DND-41 (cell line): ENCODE results near the gene KSR1.

Experiments
- EZH2 ChIP-seq: IDR thresholded peaks from 3 replicates; pipeline ENCODE4 v1.6.1; 2012; ENCODE audit warnings: borderline replicate concordance, low read depth, mild to moderate bottlenecking, moderate library complexity, low read length, inconsistent platforms; ENCODE audit not compliant: severe bottlenecking
- TF ChIP-seq, protein P1 (sequence below): IDR thresholded peaks from 2 replicates; pipeline ENCODE4 v1.5.1; 2012; ENCODE audit warnings: borderline replicate concordance, low read length, moderate library complexity, mild to moderate bottlenecking; ENCODE audit not compliant: poor library complexity, severe bottlenecking; ENCODE audit errors: extremely low read depth

DNA sequence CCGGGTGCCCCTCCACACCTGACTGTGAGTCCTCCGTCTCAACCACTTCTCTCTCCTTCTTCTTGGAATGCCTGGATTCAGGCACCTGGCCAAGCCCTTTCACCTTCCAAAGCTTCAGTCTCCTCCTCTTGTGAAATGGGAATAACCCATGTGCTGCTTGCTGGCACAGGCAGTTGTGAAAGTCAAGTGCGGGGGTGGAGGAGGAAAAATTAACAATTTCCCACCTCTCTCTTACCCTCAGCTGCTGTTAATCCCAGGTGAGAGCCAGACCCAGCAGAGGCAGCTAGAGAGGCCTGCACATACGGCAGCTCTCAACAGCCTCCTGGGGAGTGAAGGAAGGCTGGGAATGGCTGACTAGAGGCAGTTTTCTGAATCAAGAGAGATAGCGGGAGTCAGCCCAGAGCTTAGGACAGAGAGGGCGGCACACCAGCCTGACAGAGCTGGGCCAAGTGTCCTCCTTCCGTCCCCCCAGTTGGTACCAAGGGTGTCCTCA is 96.8 kb downstream of the KSR1 start:
- TF ChIP-seq, protein P1, sequence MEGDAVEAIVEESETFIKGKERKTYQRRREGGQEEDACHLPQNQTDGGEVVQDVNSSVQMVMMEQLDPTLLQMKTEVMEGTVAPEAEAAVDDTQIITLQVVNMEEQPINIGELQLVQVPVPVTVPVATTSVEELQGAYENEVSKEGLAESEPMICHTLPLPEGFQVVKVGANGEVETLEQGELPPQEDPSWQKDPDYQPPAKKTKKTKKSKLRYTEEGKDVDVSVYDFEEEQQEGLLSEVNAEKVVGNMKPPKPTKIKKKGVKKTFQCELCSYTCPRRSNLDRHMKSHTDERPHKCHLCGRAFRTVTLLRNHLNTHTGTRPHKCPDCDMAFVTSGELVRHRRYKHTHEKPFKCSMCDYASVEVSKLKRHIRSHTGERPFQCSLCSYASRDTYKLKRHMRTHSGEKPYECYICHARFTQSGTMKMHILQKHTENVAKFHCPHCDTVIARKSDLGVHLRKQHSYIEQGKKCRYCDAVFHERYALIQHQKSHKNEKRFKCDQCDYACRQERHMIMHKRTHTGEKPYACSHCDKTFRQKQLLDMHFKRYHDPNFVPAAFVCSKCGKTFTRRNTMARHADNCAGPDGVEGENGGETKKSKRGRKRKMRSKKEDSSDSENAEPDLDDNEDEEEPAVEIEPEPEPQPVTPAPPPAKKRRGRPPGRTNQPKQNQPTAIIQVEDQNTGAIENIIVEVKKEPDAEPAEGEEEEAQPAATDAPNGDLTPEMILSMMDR, result no peak
- TF ChIP-seq EZH2, result no peak
